ENCODE results near the gene TTBK2.

The TTBK2 gene

DNA sequence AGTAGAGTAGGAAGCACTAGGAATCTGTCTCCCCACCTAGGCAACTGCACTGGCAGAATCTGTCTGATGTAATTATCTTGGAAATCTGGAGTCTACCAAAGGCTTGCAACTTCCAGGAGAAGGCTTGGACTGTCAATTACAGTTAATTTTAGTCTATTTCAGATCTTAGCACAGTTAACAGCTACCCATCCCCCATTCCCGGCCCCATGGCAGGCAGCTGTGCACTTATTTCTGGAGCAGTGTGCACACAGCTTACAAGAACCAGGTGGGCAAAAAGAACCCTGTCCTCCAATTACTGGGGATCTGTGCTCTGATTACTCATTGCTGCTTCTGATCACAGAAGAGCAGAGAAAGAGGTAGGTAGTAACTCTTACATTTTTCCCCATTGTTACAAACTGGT, 171.3 kb downstream of the TTBK2 start:
- H3K18ac ChIP-seq (ENCODE audit: low read length) = no peak overlapping the region
- no CpG with 5 or more reads among the region's 1 CpG for WGBS, 2 donors (ENCODE audit: extremely low coverage in 2 of 2, insufficient read length in 2 of 2, insufficient replicate concordance in 1 of 2)
- no peak overlapping the region for H3K27ac ChIP-seq (replicated peaks; ENCODE audit: low read length)

DNA sequence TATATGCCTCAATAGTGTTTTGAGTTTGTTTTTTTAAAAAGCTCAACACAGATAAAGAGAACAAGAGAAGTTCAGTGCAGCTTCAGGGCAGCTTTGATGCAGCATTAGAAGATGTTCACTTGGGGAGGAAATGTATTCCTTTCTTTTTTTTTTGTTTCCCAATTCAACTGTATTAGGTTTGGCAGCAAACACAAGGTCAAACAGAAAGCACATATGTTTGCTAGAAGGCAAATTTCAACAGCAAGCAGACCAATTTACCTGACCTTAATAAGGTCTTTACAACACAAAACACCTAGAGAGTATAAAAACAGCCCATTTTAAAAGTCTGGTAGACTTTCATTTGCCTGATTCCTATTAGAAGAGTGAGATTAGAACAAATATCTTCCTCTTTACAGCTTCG, 176.4 kb downstream of the TTBK2 start:
- H3K27ac ChIP-seq (replicated peaks; ENCODE audit: low read length) = no peak overlapping the region
- no peaks in the 10 kb centered on the region for H3K9me3 ChIP-seq (replicated peaks in 1 of 2; ENCODE audit: control insufficient read depth in 2 of 2, insufficient read depth in 1 of 2, low read depth in 1 of 2, low read length in 2 of 2)
- H2BK120ac ChIP-seq (ENCODE audit: low read depth, low read length) = no peak overlapping the region
- H4K8ac ChIP-seq (ENCODE audit: low read depth, low read length) = no peak overlapping the region
- H3K18ac ChIP-seq (ENCODE audit: low read length) = no peak overlapping the region
- no peaks in the 10 kb centered on the region for H3K27me3 ChIP-seq (ENCODE audit: control insufficient read depth in 3 of 3, insufficient read depth in 3 of 3, low read depth in 1 of 3, low read length in 3 of 3)
- H3K4ac ChIP-seq (ENCODE audit: low read length) = no peak overlapping the region
- no peak overlapping the region for H2BK15ac ChIP-seq (ENCODE audit: low read length)
- H3K23ac ChIP-seq (ENCODE audit: low read depth, low read length, poor library complexity) = no peak overlapping the region
- no peak overlapping the region for H2AK5ac ChIP-seq (ENCODE audit: low read depth, low read length)
- no peak overlapping the region for H2BK5ac ChIP-seq (ENCODE audit: low read length)
- H3K79me1 ChIP-seq (ENCODE audit: low read depth, low read length) = no peaks in the 10 kb centered on the region
- H3K4me2 ChIP-seq (ENCODE audit: insufficient read depth, low read length, poor library complexity, severe bottlenecking) = no peak overlapping the region
- H2AFZ ChIP-seq (ENCODE audit: low read length) = no peak overlapping the region
- H3K4me1 ChIP-seq (ENCODE audit: control insufficient read depth in 2 of 2, insufficient read depth in 1 of 2, low read depth in 1 of 2, low read length in 2 of 2) = no peaks in the 10 kb centered on the region
- H3K4me3 ChIP-seq (ENCODE audit: low read length in 2 of 2) = no peak overlapping the region
- H3K36me3 ChIP-seq (replicated peaks in 1 of 2; ENCODE audit: control insufficient read depth in 2 of 2, insufficient read depth in 2 of 2, low read length in 2 of 2) = peaks cover 4 to 9% of the 10 kb centered on the region in 2 donors
- DNase-seq (ENCODE audit: low spot score) = no peak
- no peak overlapping the region for H3K9ac ChIP-seq (ENCODE audit: low read depth, low read length, poor library complexity)
- WGBS, 2 donors (ENCODE audit: extremely low coverage in 2 of 2, insufficient read length in 2 of 2, insufficient replicate concordance in 1 of 2) = no CpG with 5 or more reads among the region's 1 CpG
- no peak overlapping the region for H3K14ac ChIP-seq (ENCODE audit: low read length)
- no peak overlapping the region for H2BK12ac ChIP-seq (ENCODE audit: low read length)
- no peak overlapping the region for H4K91ac ChIP-seq (ENCODE audit: low read depth, low read length, poor library complexity)

More for the DNA sequence above, 171.3 kb downstream of the TTBK2 start:
- Histone ChIP-seq H3K4me2 (ENCODE audit: insufficient read depth, low read length, poor library complexity, severe bottlenecking) (no peak overlapping the region), H2BK5ac (ENCODE audit: low read length) (no peak overlapping the region), H3K4me1 (ENCODE audit: control insufficient read depth in 2 of 2, insufficient read depth in 1 of 2, low read depth in 1 of 2, low read length in 2 of 2) (no peaks in the 10 kb centered on the region), H4K8ac (ENCODE audit: low read depth, low read length) (no peak overlapping the region), H3K23ac (ENCODE audit: low read depth, low read length, poor library complexity) (no peak overlapping the region), H3K9ac (ENCODE audit: low read depth, low read length, poor library complexity) (no peak overlapping the region), H3K9me3 (replicated peaks in 1 of 2; ENCODE audit: control insufficient read depth in 2 of 2, insufficient read depth in 1 of 2, low read depth in 1 of 2, low read length in 2 of 2) (peaks cover 0 to 20% of the 10 kb centered on the region in 2 donors), H3K36me3 (replicated peaks in 1 of 2; ENCODE audit: control insufficient read depth in 2 of 2, insufficient read depth in 2 of 2, low read length in 2 of 2) (peaks cover 11 to 45% of the 10 kb centered on the region in 2 donors), H3K4me3 (ENCODE audit: low read length in 2 of 2) (no peak overlapping the region), H2BK12ac (ENCODE audit: low read length) (no peak overlapping the region), H4K91ac (ENCODE audit: low read depth, low read length, poor library complexity) (no peak overlapping the region), H3K14ac (ENCODE audit: low read length) (no peak overlapping the region), H3K79me1 (ENCODE audit: low read depth, low read length) (no peaks in the 10 kb centered on the region), H2BK15ac (ENCODE audit: low read length) (no peak overlapping the region), H2AK5ac (ENCODE audit: low read depth, low read length) (no peak overlapping the region), H3K4ac (ENCODE audit: low read length) (no peak overlapping the region), H3K27me3 (ENCODE audit: control insufficient read depth in 3 of 3, insufficient read depth in 3 of 3, low read depth in 1 of 3, low read length in 3 of 3) (no peaks in the 10 kb centered on the region), H2BK120ac (ENCODE audit: low read depth, low read length) (no peak overlapping the region), H2AFZ (ENCODE audit: low read length) (no peak overlapping the region)
- no peak for DNase-seq (ENCODE audit: low spot score)

DNA sequence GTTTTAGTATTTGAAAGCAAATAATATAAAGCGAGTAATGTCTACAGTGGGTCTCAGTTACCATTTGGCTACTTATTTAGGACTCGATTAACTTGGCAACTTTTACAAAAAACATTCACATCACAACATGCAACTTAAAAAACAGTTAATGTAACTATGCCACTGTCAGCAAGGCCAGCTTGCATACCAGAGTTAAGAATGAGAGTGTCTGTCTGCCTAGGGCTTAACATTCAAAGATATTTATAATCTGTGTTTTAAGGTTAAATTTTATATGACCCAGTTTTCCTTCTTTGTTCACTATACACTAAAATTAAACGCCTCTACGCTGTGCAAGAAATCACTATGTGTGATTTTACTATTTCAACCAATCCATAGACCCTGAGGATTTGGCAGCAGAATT, 178.4 kb downstream of the TTBK2 start:
- H3K4me1 ChIP-seq (ENCODE audit: control insufficient read depth in 2 of 2, insufficient read depth in 1 of 2, low read depth in 1 of 2, low read length in 2 of 2) = no peaks in the 10 kb centered on the region
- WGBS, 2 donors (ENCODE audit: extremely low coverage in 2 of 2, insufficient read length in 2 of 2, insufficient replicate concordance in 1 of 2) = no CpG with 5 or more reads among the region's 4 CpGs
- no peak overlapping the region for H3K23ac ChIP-seq (ENCODE audit: low read depth, low read length, poor library complexity)
- no peak overlapping the region for H2AK5ac ChIP-seq (ENCODE audit: low read depth, low read length)
- H3K14ac ChIP-seq (ENCODE audit: low read length) = no peak overlapping the region
- H3K27me3 ChIP-seq (ENCODE audit: control insufficient read depth in 3 of 3, insufficient read depth in 3 of 3, low read depth in 1 of 3, low read length in 3 of 3) = no peaks in the 10 kb centered on the region
- no peak overlapping the region for H3K4me2 ChIP-seq (ENCODE audit: insufficient read depth, low read length, poor library complexity, severe bottlenecking)
- H3K9me3 ChIP-seq (replicated peaks in 1 of 2; ENCODE audit: control insufficient read depth in 2 of 2, insufficient read depth in 1 of 2, low read depth in 1 of 2, low read length in 2 of 2) = no peaks in the 10 kb centered on the region
- no peak overlapping the region for H2BK5ac ChIP-seq (ENCODE audit: low read length)
- H3K79me1 ChIP-seq (ENCODE audit: low read depth, low read length) = no peaks in the 10 kb centered on the region
- H4K8ac ChIP-seq (ENCODE audit: low read depth, low read length) = no peak overlapping the region
- no peak overlapping the region for H2AFZ ChIP-seq (ENCODE audit: low read length)
- H3K36me3 ChIP-seq (replicated peaks in 1 of 2; ENCODE audit: control insufficient read depth in 2 of 2, insufficient read depth in 2 of 2, low read length in 2 of 2) = peaks cover 4 to 9% of the 10 kb centered on the region in 2 donors
- no peak overlapping the region for H3K4ac ChIP-seq (ENCODE audit: low read length)
- H3K4me3 ChIP-seq (ENCODE audit: low read length in 2 of 2) = no peak overlapping the region
- no peak overlapping the region for H2BK120ac ChIP-seq (ENCODE audit: low read depth, low read length)
- no peak overlapping the region for H2BK12ac ChIP-seq (ENCODE audit: low read length)
- no peak overlapping the region for H3K27ac ChIP-seq (replicated peaks; ENCODE audit: low read length)
- no peak for DNase-seq (ENCODE audit: low spot score)
- no peak overlapping the region for H3K9ac ChIP-seq (ENCODE audit: low read depth, low read length, poor library complexity)
- H4K91ac ChIP-seq (ENCODE audit: low read depth, low read length, poor library complexity) = no peak overlapping the region
- no peak overlapping the region for H3K18ac ChIP-seq (ENCODE audit: low read length)
- no peak overlapping the region for H2BK15ac ChIP-seq (ENCODE audit: low read length)

DNA sequence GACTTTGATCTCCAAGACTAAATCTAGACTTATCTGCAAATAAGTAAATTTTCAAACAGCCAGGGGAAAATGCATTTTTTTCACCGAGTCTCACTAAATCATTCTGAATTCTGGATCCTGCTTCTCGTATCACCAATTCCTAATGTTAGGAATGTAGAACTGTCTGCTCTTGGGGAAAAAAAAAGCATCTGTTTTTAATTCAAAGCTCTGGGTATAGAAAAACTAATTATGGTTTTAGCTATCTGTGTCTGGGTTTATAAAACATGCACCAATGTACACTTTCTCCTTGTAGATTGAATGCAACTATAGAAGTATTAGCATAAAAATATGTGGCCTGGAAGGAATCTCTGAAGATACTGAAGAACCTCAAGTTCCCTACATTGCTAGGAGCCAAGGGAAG, 178.9 kb downstream of the TTBK2 start:
- Histone ChIP-seq H4K91ac (ENCODE audit: low read depth, low read length, poor library complexity) (no peak overlapping the region), H3K4me3 (ENCODE audit: low read length in 2 of 2) (no peak overlapping the region), H2BK12ac (ENCODE audit: low read length) (no peak overlapping the region), H3K27me3 (ENCODE audit: control insufficient read depth in 3 of 3, insufficient read depth in 3 of 3, low read depth in 1 of 3, low read length in 3 of 3) (no peaks in the 10 kb centered on the region), H2AFZ (ENCODE audit: low read length) (no peak overlapping the region), H2BK5ac (ENCODE audit: low read length) (no peak overlapping the region), H3K4ac (ENCODE audit: low read length) (no peak overlapping the region), H2BK120ac (ENCODE audit: low read depth, low read length) (no peak overlapping the region), H3K23ac (ENCODE audit: low read depth, low read length, poor library complexity) (no peak overlapping the region), H3K79me1 (ENCODE audit: low read depth, low read length) (no peaks in the 10 kb centered on the region), H4K8ac (ENCODE audit: low read depth, low read length) (no peak overlapping the region), H3K4me2 (ENCODE audit: insufficient read depth, low read length, poor library complexity, severe bottlenecking) (no peak overlapping the region), H3K9me3 (replicated peaks in 1 of 2; ENCODE audit: control insufficient read depth in 2 of 2, insufficient read depth in 1 of 2, low read depth in 1 of 2, low read length in 2 of 2) (no peaks in the 10 kb centered on the region), H3K18ac (ENCODE audit: low read length) (no peak overlapping the region), H2AK5ac (ENCODE audit: low read depth, low read length) (no peak overlapping the region), H3K27ac (replicated peaks; ENCODE audit: low read length) (no peak overlapping the region), H2BK15ac (ENCODE audit: low read length) (no peak overlapping the region), H3K9ac (ENCODE audit: low read depth, low read length, poor library complexity) (no peak overlapping the region), H3K14ac (ENCODE audit: low read length) (no peak overlapping the region), H3K4me1 (ENCODE audit: control insufficient read depth in 2 of 2, insufficient read depth in 1 of 2, low read depth in 1 of 2, low read length in 2 of 2) (no peaks in the 10 kb centered on the region), H3K36me3 (replicated peaks in 1 of 2; ENCODE audit: control insufficient read depth in 2 of 2, insufficient read depth in 2 of 2, low read length in 2 of 2) (peaks cover 4 to 9% of the 10 kb centered on the region in 2 donors)
- no peak for DNase-seq (ENCODE audit: low spot score)
- WGBS, 2 donors (ENCODE audit: extremely low coverage in 2 of 2, insufficient read length in 2 of 2, insufficient replicate concordance in 1 of 2) = no CpG with 5 or more reads among the region's 2 CpGs

Data from neuronal stem cell (in vitro differentiated cells).